ENCODE data around the gene GFPT1. TPM values are rescaled to one million over a fixed set of nuclear protein-coding genes. Genes with fewer than 3 reads are reported as not detected.

GFPT1 gene
- total and polyA plus RNA-seq, 9 of the 15 experiments (the other 6 are each of a cell fraction or from before 2014, with no cell fraction given) = 6.6 to 38.3 (median 15.9) TPM

DNA sequence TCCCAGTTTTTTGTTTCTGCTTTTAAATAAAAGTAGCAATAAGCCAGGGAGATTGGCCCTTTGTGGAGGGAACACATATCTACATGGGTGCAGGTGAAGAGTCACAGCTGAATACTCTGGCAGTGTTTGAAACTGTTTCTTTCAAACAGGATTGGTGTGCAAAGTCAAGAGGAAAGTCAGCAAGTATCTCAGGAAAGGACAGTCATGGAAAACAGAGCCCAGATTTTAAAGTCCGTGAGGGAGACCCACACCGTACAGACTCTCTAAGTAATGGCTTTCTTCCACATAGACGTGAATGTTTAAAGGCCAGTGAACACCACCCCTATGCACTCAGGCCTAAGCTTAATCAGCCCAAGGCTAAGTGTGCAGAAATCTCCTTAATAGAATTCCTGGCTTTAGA is 95.3 kb downstream of the GFPT1 start:
- DNase-seq (ENCODE audit: extremely low read depth in 1 of 4, low spot score in 3 of 4) = no peak
- ChIA-PET POLR2A (no interaction called here), CTCF (ENCODE audit: low intra/inter-chr PET ratio) (no interaction called here)
- Histone ChIP-seq H3K4me1 (replicated peaks in 1 of 2; ENCODE audit: control insufficient read depth in 2 of 2, insufficient read depth in 2 of 2, low read length in 2 of 2) (no peaks in the 10 kb centered on the region), H3K79me2 (ENCODE audit: control insufficient read depth, insufficient read depth, low read length) (no peaks in the 10 kb centered on the region), H3K9me3 (replicated peaks; ENCODE audit: control insufficient read depth, insufficient read depth, low read depth, low read length) (no peaks in the 10 kb centered on the region), H3K27ac (ENCODE audit: extremely low read depth, low read depth, low read length) (no peak overlapping the region), H2AFZ (ENCODE audit: low read depth, low read length) (no peak overlapping the region), H3K27me3 (ENCODE audit: control insufficient read depth in 2 of 2, insufficient read depth in 2 of 2, low read length in 2 of 2) (peaks cover 16 to 38% of the 10 kb centered on the region in 2 experiments), H3K9ac (ENCODE audit: insufficient read depth in 1 of 2, low read depth in 2 of 2, low read length in 2 of 2) (no peak overlapping the region), H3K36me3 (ENCODE audit: control insufficient read depth, insufficient read depth, low read length) (no peaks in the 10 kb centered on the region), H3K4me3 (no peak overlapping the region), H4K20me1 (replicated peaks; ENCODE audit: control insufficient read depth, insufficient read depth, low read length) (peaks cover 5% of the 10 kb centered on the region; the same call in 1 of the 2 replicates), H3K4me2 (ENCODE audit: insufficient read depth, low read length) (no peak overlapping the region), H3K9me1 (ENCODE audit: control insufficient read depth, insufficient read depth, low read length) (peaks cover 4% of the 10 kb centered on the region)
- 2% methylated on average over 3 of the region's 3 CpGs for WGBS (ENCODE audit: insufficient coverage, low coverage, missing lambda C conversion rate)
- TF ChIP-seq GTF2E2 (tag; IDR thresholded peaks at IDR 0.05) (no peak), RFX1 (IDR thresholded peaks at IDR 0.05) (no peak), TCF7L2 (IDR thresholded peaks at IDR 0.05; ENCODE audit: low read depth, low read length) (no peak), CTBP1 (IDR thresholded peaks at IDR 0.05; ENCODE audit: borderline replicate concordance) (no peak), HDAC1 (IDR thresholded peaks at IDR 0.05) (no peak), CEBPB (tag; IDR thresholded peaks at IDR 0.05) (no peak), MYC (IDR thresholded peaks at IDR 0.05; ENCODE audit: low read depth, low read length) (no peak), MYC (CRISPR knock-in tag; IDR thresholded peaks at IDR 0.05; ENCODE audit: borderline replicate concordance, low read depth) (no peak)
- TF ChIP-seq, protein P1, sequence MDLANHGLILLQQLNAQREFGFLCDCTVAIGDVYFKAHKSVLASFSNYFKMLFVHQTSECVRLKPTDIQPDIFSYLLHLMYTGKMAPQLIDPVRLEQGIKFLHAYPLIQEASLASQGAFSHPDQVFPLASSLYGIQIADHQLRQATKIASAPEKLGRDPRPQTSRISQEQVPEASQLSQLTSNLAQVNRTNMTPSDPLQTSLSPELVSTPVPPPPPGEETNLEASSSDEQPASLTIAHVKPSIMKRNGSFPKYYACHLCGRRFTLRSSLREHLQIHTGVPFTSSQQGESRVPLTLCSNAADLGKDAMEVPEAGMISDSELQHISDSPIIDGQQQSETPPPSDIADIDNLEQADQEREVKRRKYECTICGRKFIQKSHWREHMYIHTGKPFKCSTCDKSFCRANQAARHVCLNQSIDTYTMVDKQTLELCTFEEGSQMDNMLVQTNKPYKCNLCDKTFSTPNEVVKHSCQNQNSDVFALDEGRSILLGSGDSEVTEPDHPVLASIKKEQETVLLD (IDR thresholded peaks at IDR 0.05) = no peak
- TF ChIP-seq, protein P2, sequence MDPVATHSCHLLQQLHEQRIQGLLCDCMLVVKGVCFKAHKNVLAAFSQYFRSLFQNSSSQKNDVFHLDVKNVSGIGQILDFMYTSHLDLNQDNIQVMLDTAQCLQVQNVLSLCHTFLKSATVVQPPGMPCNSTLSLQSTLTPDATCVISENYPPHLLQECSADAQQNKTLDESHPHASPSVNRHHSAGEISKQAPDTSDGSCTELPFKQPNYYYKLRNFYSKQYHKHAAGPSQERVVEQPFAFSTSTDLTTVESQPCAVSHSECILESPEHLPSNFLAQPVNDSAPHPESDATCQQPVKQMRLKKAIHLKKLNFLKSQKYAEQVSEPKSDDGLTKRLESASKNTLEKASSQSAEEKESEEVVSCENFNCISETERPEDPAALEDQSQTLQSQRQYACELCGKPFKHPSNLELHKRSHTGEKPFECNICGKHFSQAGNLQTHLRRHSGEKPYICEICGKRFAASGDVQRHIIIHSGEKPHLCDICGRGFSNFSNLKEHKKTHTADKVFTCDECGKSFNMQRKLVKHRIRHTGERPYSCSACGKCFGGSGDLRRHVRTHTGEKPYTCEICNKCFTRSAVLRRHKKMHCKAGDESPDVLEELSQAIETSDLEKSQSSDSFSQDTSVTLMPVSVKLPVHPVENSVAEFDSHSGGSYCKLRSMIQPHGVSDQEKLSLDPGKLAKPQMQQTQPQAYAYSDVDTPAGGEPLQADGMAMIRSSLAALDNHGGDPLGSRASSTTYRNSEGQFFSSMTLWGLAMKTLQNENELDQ (CRISPR knock-in tag; IDR thresholded peaks at IDR 0.05; ENCODE audit: borderline replicate concordance) = no peak
- FAIRE-seq = no peak
- no peak for ATAC-seq
- no TSS peak for BruUV-seq (replicated peaks)
- intact Hi-C loops (cut with micrococcal nuclease) (no loop called here), in situ Hi-C loops (cut with MboI) (no loop called here)
